IMR-90 (cell line): ENCODE results near the gene EXPH5. TPM values are rescaled to one million over a fixed set of nuclear protein-coding genes. Genes with fewer than 3 reads are reported as not detected.

ENCODE experiments used
- ATAC-seq: fragments of 200-7000 bp; cut with Tn5 transposase; 2 replicates; pipeline ENCODE4 v1.9.1; 2020; ENCODE audit warnings: low read depth, mild to moderate bottlenecking, moderate library complexity
- BruUV-seq: library from RNA; stranded (reverse); fragments of 400-500 nt; replicated peaks from 2 replicates; lab custom pipeline; 2021; lab: Mats Ljungman, UMichigan
- CTCF ChIA-PET: fragments of 300-600 bp; formaldehyde crosslinking; extraction: SDS; loops from one replicate; lab custom pipeline; 2021; ENCODE audit warnings: antibody characterized with exemption; lab: Yijun Ruan, JAX
- POLR2A ChIA-PET: fragments of 300-600 bp; sonication (Branson Sonifier 250); formaldehyde crosslinking; loops from one replicate; lab custom pipeline; 2022; ENCODE audit warnings: antibody characterized with exemption; ENCODE audit not compliant: unreplicated experiment; lab: Charles Lee
- DNase-seq: peaks from one replicate; pipeline ENCODE4 v3.0.0; 2013
- H2AFZ ChIP-seq: replicated peaks from 2 replicates; pipeline ENCODE3; 2013; ENCODE audit warnings: low read length, mild to moderate bottlenecking; ENCODE audit not compliant: poor library complexity
- H2AK5ac ChIP-seq: 2 replicates; pipeline ENCODE4 v1.6.1; 2013; ENCODE audit warnings: low read depth, low read length, inconsistent platforms
- H2AK9ac ChIP-seq: replicated peaks from 2 replicates; pipeline ENCODE3; 2013; ENCODE audit warnings: mild to moderate bottlenecking, low read depth, low read length, moderate library complexity; ENCODE audit not compliant: poor library complexity
- H2BK120ac ChIP-seq: 2 replicates; pipeline ENCODE4 v1.6.1; 2013; ENCODE audit warnings: low read depth, low read length, inconsistent platforms
- H2BK15ac ChIP-seq: 3 replicates; pipeline ENCODE4 v1.6.1; 2013; ENCODE audit warnings: low read depth, low read length, inconsistent platforms
- H2BK20ac ChIP-seq: 2 replicates; pipeline ENCODE4 v1.6.1; 2013; ENCODE audit warnings: low read depth, mild to moderate bottlenecking, inconsistent platforms, low read length, moderate library complexity
- H2BK5ac ChIP-seq: 2 replicates; pipeline ENCODE4 v1.6.1; 2013; ENCODE audit warnings: mild to moderate bottlenecking, low read depth, low read length, inconsistent platforms; ENCODE audit not compliant: poor library complexity, severe bottlenecking
- H3K14ac ChIP-seq: replicated peaks from 2 replicates; pipeline ENCODE4 v1.6.1; 2013; ENCODE audit warnings: low read depth, low read length, inconsistent platforms
- H3K18ac ChIP-seq: 2 replicates; pipeline ENCODE4 v1.6.1; 2013; ENCODE audit warnings: low read depth, low read length, control low read depth
- H3K23ac ChIP-seq: 2 replicates; pipeline ENCODE4 v1.6.1; 2013; ENCODE audit warnings: low read depth, low read length, inconsistent platforms
- H3K27ac ChIP-seq: 2 replicates; pipeline ENCODE4 v1.5.1; 2013; ENCODE audit warnings: mild to moderate bottlenecking, control low read depth, low read length; ENCODE audit not compliant: insufficient read depth
- H3K27me3 ChIP-seq: 2 replicates; pipeline ENCODE4 v1.6.1; 2013; ENCODE audit warnings: low read length; ENCODE audit not compliant: control insufficient read depth, insufficient read depth
- H3K36me3 ChIP-seq: 2 replicates; pipeline ENCODE4 v1.6.1; 2013; ENCODE audit warnings: low read length, mixed read lengths; ENCODE audit not compliant: control insufficient read depth, insufficient read depth
- H3K4ac ChIP-seq: 2 replicates; pipeline ENCODE4 v1.6.1; 2013; ENCODE audit warnings: low read depth, low read length, inconsistent platforms
- H3K4me1 ChIP-seq: 2 replicates; pipeline ENCODE4 v1.6.1; 2013; ENCODE audit warnings: low read length, mixed read lengths; ENCODE audit not compliant: control insufficient read depth, insufficient read depth
- H3K4me2 ChIP-seq: 2 replicates; pipeline ENCODE4 v1.6.1; 2013; ENCODE audit warnings: low read depth, mild to moderate bottlenecking, control low read depth, low read length, moderate library complexity
- H3K4me3 ChIP-seq: 2 replicates; pipeline ENCODE4 v1.5.1; 2013; ENCODE audit warnings: low read depth, mild to moderate bottlenecking, control low read depth, low read length, moderate library complexity; ENCODE audit not compliant: insufficient read depth
- H3K56ac ChIP-seq: 2 replicates; pipeline ENCODE4 v1.6.1; 2013; ENCODE audit warnings: low read length, inconsistent platforms; ENCODE audit not compliant: insufficient read depth; ENCODE audit errors: extremely low read depth
- H3K79me1 ChIP-seq, 2 experiments: 2 replicates each; pipeline ENCODE4 v1.6.1; 2013; ENCODE audit warnings: low read length in 2 of 2, inconsistent platforms in 1 of 2, low read depth in 1 of 2
- H3K9ac ChIP-seq: 2 replicates; pipeline ENCODE4 v1.6.1; 2013; ENCODE audit warnings: low read depth, low read length, control low read depth
- H3K9me1 ChIP-seq: 2 replicates; pipeline ENCODE4 v1.6.1; 2013; ENCODE audit warnings: low read length, inconsistent platforms; ENCODE audit not compliant: insufficient read depth
- H3K9me3 ChIP-seq: 2 replicates; pipeline ENCODE4 v1.6.1; 2013; ENCODE audit warnings: low read length; ENCODE audit not compliant: control insufficient read depth, insufficient read depth
- H4K20me1 ChIP-seq: 2 replicates; pipeline ENCODE4 v1.6.1; 2013; ENCODE audit warnings: low read length, inconsistent platforms; ENCODE audit not compliant: insufficient read depth
- H4K5ac ChIP-seq: 2 replicates; pipeline ENCODE4 v1.6.1; 2013; ENCODE audit warnings: mild to moderate bottlenecking, low read depth, low read length, control low read depth
- H4K8ac ChIP-seq, 2 experiments: 2 replicates each; pipeline ENCODE4 v1.6.1; 2013; ENCODE audit warnings: low read depth in 2 of 2, low read length in 2 of 2, control low read depth in 1 of 2, inconsistent platforms in 1 of 2
- H4K91ac ChIP-seq: 2 replicates; pipeline ENCODE4 v1.6.1; 2013; ENCODE audit warnings: low read depth, low read length, inconsistent platforms; ENCODE audit not compliant: insufficient read depth
- CEBPB ChIP-seq: IDR thresholded peaks from 2 replicates; pipeline ENCODE4 v1.6.1; 2012; ENCODE audit warnings: low read depth, low read length, improper control_type of control experiment
- FOS ChIP-seq: fragments of 150-350 bp; IDR thresholded peaks from 2 replicates; pipeline ENCODE4 v1.6.1; 2016; ENCODE audit warnings: low read depth, low read length
- MAFK ChIP-seq: IDR thresholded peaks from 2 replicates; pipeline ENCODE4 v1.6.1; 2012; ENCODE audit warnings: low read depth, low read length, improper control_type of control experiment
- RCOR1 ChIP-seq: IDR thresholded peaks from 2 replicates; pipeline ENCODE4 v1.6.1; 2012; ENCODE audit warnings: mild to moderate bottlenecking, low read length, improper control_type of control experiment; ENCODE audit not compliant: insufficient replicate concordance
- SMC3 ChIP-seq: fragments of 150-350 bp; IDR thresholded peaks from 2 replicates; pipeline ENCODE4 v1.6.1; 2016; ENCODE audit warnings: low read depth, mild to moderate bottlenecking, antibody characterized with exemption, low read length, moderate library complexity
- WGBS, 2 experiments: methylation state at CpG; one replicate each; pipeline versions ENCODE4 v1.1.5 to v1.1.7; 2013; ENCODE audit warnings: missing lambda C conversion rate in 2 of 2; ENCODE audit not compliant: insufficient read length in 1 of 2; ENCODE audit errors: extremely low coverage in 2 of 2; 5-methylcytosine and 5-hydroxymethylcytosine counted together
- dilution Hi-C: fragments of 300-500 bp; cut with HindIII; formaldehyde crosslinking; loops from one replicate; pipeline ENCODE4 v1.14.3; 2018; ENCODE audit warnings: low sequenced_read_pairs; ENCODE audit not compliant: unreplicated experiment
- in situ Hi-C: fragments of 300-500 bp; cut with MboI; formaldehyde crosslinking; loops from 3 replicates; pipeline ENCODE4 v1.14.3; 2019; ENCODE audit warnings: low sequenced_read_pairs, inconsistent platforms, mixed read lengths
- intact Hi-C: fragments of 100-400 bp; cut with micrococcal nuclease; formaldehyde crosslinking; loops from 2 replicates; pipeline ENCODE4 v1.10.0; 2022
- polyA plus RNA-seq, 3 experiments: library from polyadenylated mRNA; depleted of rRNA; stranded (reverse); fragments of >200 nt; gene quantifications; 2 replicates each; pipeline ENCODE4 v1.2.3, GENCODE V29; 2012; ENCODE audit warnings: low replicate concordance in 1 of 3
- total RNA-seq: library from RNA; depleted of rRNA; stranded (reverse); fragments of >200 nt; gene quantifications from 2 replicates; pipeline ENCODE4 v1.2.3, GENCODE V29; 2012
- TF ChIP-seq, protein P1 (sequence below): fragments of 150-350 bp; IDR thresholded peaks from 2 replicates; pipeline ENCODE4 v1.6.1; 2016; ENCODE audit warnings: low read depth, mild to moderate bottlenecking, low read length, moderate library complexity, borderline replicate concordance
- TF ChIP-seq, protein P2 (sequence below): conservative IDR thresholded peaks from 2 replicates; pipeline ENCODE4 v1.5.1; 2012; ENCODE audit warnings: mild to moderate bottlenecking, low read depth, low read length, improper control_type of control experiment

Gene EXPH5
- total and polyA plus RNA-seq, 2 of the 4 experiments (the other 2 are of a cell fraction), result 0.05 to 0.72 TPM

DNA sequence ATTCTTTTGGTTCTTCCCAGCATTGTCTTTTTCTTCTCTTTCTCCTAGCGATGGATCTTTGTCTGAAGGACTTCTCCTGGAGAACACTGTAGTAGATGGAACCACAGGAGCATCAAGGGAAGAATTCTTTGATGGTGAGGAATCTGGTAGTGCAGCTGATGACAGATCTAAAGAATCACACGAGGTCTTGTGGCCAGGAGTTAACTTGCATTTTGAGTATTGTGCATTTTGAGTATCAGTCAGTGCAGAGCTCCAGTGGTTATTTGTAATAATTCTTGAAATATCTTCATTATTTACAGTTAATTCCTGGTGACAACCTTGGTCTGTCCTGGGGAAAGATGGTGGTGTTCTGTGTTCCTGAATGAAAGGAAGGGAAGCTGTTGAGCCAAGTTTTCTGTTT lies 80.9 kb downstream of the EXPH5 start:
- Histone ChIP-seq H3K4me3 (no peak overlapping the region), H3K18ac (no peak overlapping the region; the same call in 1 of the 2 replicates), H3K9me3 (no peaks in the 10 kb centered on the region), H3K9me1 (no peaks in the 10 kb centered on the region), H4K91ac (no peak overlapping the region), H4K20me1 (no peaks in the 10 kb centered on the region), H3K4me2 (no peak overlapping the region), H2BK5ac (no peak overlapping the region), H3K14ac (no peak overlapping the region), H2BK120ac (no peak overlapping the region), H4K5ac (no peak overlapping the region), H3K9ac (no peak overlapping the region), H3K56ac (no peak overlapping the region), H3K27ac (no peak overlapping the region), H4K8ac (no peak overlapping the region), H3K27me3 (no peaks in the 10 kb centered on the region), H2AK9ac (no peak overlapping the region), H2AFZ (no peak overlapping the region), H2BK15ac (no peak overlapping the region), H3K4ac (no peak overlapping the region), H2AK5ac (no peak overlapping the region), H3K23ac (no peak overlapping the region), H3K79me1 (no peaks in the 10 kb centered on the region), H2BK20ac (no peak overlapping the region), H3K36me3 (no peaks in the 10 kb centered on the region), H3K4me1 (peaks cover 2% of the 10 kb centered on the region; the same call in 1 of the 2 replicates)
- BruUV-seq, result no TSS peak
- CTCF ChIA-PET, result no interaction called here
- DNase-seq (no peak), ATAC-seq (no peak)
- POLR2A ChIA-PET, result no interaction called here
- TF ChIP-seq, protein P1, sequence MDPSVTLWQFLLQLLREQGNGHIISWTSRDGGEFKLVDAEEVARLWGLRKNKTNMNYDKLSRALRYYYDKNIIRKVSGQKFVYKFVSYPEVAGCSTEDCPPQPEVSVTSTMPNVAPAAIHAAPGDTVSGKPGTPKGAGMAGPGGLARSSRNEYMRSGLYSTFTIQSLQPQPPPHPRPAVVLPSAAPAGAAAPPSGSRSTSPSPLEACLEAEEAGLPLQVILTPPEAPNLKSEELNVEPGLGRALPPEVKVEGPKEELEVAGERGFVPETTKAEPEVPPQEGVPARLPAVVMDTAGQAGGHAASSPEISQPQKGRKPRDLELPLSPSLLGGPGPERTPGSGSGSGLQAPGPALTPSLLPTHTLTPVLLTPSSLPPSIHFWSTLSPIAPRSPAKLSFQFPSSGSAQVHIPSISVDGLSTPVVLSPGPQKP, result no peak
- TF ChIP-seq, protein P2, sequence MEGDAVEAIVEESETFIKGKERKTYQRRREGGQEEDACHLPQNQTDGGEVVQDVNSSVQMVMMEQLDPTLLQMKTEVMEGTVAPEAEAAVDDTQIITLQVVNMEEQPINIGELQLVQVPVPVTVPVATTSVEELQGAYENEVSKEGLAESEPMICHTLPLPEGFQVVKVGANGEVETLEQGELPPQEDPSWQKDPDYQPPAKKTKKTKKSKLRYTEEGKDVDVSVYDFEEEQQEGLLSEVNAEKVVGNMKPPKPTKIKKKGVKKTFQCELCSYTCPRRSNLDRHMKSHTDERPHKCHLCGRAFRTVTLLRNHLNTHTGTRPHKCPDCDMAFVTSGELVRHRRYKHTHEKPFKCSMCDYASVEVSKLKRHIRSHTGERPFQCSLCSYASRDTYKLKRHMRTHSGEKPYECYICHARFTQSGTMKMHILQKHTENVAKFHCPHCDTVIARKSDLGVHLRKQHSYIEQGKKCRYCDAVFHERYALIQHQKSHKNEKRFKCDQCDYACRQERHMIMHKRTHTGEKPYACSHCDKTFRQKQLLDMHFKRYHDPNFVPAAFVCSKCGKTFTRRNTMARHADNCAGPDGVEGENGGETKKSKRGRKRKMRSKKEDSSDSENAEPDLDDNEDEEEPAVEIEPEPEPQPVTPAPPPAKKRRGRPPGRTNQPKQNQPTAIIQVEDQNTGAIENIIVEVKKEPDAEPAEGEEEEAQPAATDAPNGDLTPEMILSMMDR, result no peak
- no peak for TF ChIP-seq RCOR1
- no peak for TF ChIP-seq CEBPB
- no peak for TF ChIP-seq SMC3
- no peak for TF ChIP-seq MAFK
- no peak for TF ChIP-seq FOS
- intact Hi-C loops, result no loop called here
- WGBS, 2 experiments, result no CpG with 5 or more reads among the region's 2 CpGs
- dilution Hi-C loops, result no loop called here
- in situ Hi-C loops, result no loop called here
